Skeletal muscle tissue (tissue), 4 donors: ENCODE measurements around the gene PTPRT. TPM values are rescaled to one million over a fixed set of nuclear protein-coding genes. Genes with fewer than 3 reads are reported as not detected.

Experiments used
- H3K27ac ChIP-seq: one replicate; pipeline ENCODE4 v1.7.0; 2013; ENCODE audit warnings: mild to moderate bottlenecking, low read depth, low read length, inconsistent platforms
- H3K27me3 ChIP-seq, 3 donors: one replicate each; pipeline ENCODE4 v1.7.0; 2013; ENCODE audit warnings: low read length in 3 of 3; ENCODE audit not compliant: control insufficient read depth in 3 of 3, insufficient read depth in 3 of 3
- H3K36me3 ChIP-seq, 3 donors: one replicate each; pipeline ENCODE4 v1.7.0; 2013; ENCODE audit warnings: low read length in 3 of 3; ENCODE audit not compliant: control insufficient read depth in 3 of 3, insufficient read depth in 3 of 3
- H3K4me1 ChIP-seq, 3 donors: one replicate each; pipeline ENCODE4 v1.7.0; 2013; ENCODE audit warnings: low read length in 3 of 3, mild to moderate bottlenecking in 3 of 3; ENCODE audit not compliant: control insufficient read depth in 3 of 3, insufficient read depth in 3 of 3
- H3K4me3 ChIP-seq, 3 donors: one replicate each; pipeline ENCODE4 v1.7.0; 2013; ENCODE audit warnings: low read length in 3 of 3
- H3K9ac ChIP-seq, 3 donors: one replicate each; pipeline ENCODE4 v1.7.0; 2013; ENCODE audit warnings: low read length in 3 of 3, mild to moderate bottlenecking in 3 of 3, moderate library complexity in 2 of 3, low read depth in 1 of 3
- H3K9me3 ChIP-seq, 3 donors: one replicate each; pipeline ENCODE4 v1.7.0; 2013; ENCODE audit warnings: low read length in 3 of 3; ENCODE audit not compliant: control insufficient read depth in 3 of 3
- total RNA-seq: library from RNA; depleted of rRNA; stranded (reverse); fragments of >200 nt; gene quantifications from one replicate; pipeline ENCODE4 v1.2.3, GENCODE V29; 2014
- donor health status: Osteomylitis.

Gene PTPRT
- total RNA-seq, 1 donor from 2014 or later = 1.0 TPM

DNA sequence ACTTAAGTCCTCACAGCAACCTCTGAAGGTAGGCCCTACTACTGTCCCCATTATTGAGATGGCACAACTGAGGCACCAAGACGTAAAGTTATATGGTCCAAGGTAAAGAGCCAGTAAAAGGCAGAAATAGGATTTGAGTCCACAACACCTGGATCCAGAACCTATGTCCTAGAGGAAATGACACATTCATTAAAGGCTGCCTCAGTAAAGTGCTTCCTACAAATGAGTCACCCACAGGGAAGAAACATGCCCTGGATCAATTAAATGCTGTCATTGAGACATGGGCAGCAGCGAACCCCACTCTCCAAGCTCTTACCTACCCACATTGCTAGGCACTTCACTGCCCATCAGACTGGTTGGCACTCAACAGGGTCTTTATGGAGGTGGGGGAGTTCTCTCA, 600.9 kb downstream of the PTPRT start:
- Histone ChIP-seq H3K4me1 (no peaks in the 10 kb centered on the region), H3K9ac (no peak overlapping the region), H3K36me3 (no peaks in the 10 kb centered on the region), H3K27me3 (no peaks in the 10 kb centered on the region), H3K9me3 (no peaks in the 10 kb centered on the region), H3K27ac (no peak overlapping the region), H3K4me3 (no peak overlapping the region)

DNA sequence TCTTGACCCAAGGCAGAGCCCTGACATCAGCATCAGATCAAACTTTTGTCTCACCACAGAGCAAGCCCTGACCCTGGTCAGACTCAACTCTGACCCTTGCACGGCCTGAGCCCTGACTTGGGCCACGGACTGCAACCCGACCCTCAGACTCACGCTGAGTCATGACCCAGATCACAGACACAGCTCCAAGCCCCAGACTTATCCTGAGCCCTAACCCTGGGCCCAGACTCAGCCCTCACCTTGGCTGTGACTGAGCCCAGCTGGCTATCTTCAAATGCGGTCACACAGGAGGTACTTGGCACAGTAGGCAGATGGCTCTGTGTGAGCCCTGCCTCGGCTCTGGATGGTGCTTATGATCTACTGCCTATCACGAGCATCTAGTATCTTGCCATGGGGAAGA, 602.3 kb downstream of the PTPRT start:
- no peak overlapping the region for H3K9ac ChIP-seq
- no peaks in the 10 kb centered on the region for H3K9me3 ChIP-seq
- no peaks in the 10 kb centered on the region for H3K36me3 ChIP-seq
- H3K4me1 ChIP-seq = no peaks in the 10 kb centered on the region
- H3K4me3 ChIP-seq = no peak overlapping the region
- H3K27ac ChIP-seq = no peak overlapping the region
- H3K27me3 ChIP-seq = no peaks in the 10 kb centered on the region

- Histone ChIP-seq H3K27ac (no peak overlapping the region), H3K4me3 (no peak overlapping the region), H3K36me3 (no peaks in the 10 kb centered on the region), H3K9ac (no peak overlapping the region), H3K4me1 (no peaks in the 10 kb centered on the region), H3K27me3 (no peaks in the 10 kb centered on the region), H3K9me3 (no peaks in the 10 kb centered on the region)
Observed at GRCh38 chr20:42581311-42581710, 608.4 kb downstream of the PTPRT start.

DNA sequence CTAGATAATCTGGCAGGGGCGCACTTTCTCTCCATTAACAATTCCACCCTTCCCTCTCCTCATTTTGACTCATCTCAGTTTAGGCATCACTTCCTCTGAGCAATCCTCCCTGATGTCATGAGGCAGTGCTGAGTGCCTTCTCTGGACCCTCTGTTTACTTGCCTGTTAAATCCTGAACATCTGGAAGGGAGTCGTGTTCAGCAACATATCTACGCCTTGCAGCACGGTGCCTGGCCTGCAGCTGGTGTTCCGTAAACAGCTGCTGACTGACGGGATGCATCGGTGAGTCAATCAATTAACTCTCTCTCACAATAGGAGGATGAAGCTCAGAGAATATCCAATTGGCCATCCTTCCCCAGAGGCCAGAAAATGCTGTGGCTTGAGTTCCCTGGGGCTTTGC, 613.5 kb downstream of the PTPRT start:
- H3K9me3 ChIP-seq = peaks cover 2 to 6% (median 3%) of the 10 kb centered on the region in 3 donors
- no peak overlapping the region for H3K4me3 ChIP-seq
- no peak overlapping the region for H3K9ac ChIP-seq
- no peaks in the 10 kb centered on the region for H3K4me1 ChIP-seq
- H3K27me3 ChIP-seq = no peaks in the 10 kb centered on the region
- no peaks in the 10 kb centered on the region for H3K36me3 ChIP-seq
- H3K27ac ChIP-seq = no peak overlapping the region

DNA sequence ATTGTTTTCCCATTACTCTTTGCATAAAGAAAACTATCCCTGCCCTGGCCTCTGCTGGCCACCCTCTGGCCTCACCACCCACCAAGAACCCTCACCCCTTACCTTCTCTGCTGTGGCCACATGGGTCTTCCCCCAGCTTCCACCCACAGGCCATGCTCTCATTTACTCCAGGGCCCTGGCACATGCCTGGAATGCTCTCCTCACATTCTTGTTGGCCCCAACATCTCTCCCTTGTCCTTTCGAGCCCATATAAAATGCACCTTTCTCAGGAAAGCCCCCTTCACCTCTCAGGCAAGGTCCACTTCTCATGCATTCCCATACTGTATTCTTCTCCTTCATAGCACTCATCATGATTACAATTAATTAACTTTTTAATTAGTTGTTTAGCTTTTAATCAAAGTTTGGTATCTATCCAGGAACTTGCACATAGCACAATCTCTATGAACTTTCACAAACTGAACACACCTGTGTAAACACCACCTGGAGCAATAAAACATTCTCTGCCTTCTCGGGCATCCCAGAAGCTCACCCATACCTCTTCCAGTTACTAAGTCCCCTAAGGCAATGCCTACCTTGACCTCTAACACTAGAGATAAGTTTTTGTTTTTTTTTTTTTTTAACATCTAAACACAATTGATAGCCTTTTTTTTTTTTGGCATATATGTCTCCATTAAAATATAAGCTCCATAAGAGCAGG, 617.2 kb downstream of the PTPRT start:
- Histone ChIP-seq H3K4me1 (no peaks in the 10 kb centered on the region), H3K27ac (no peak overlapping the region), H3K36me3 (no peaks in the 10 kb centered on the region), H3K9ac (no peak overlapping the region), H3K27me3 (no peaks in the 10 kb centered on the region), H3K9me3 (peaks cover 4 to 6% (median 5%) of the 10 kb centered on the region in 3 donors), H3K4me3 (no peak overlapping the region)

GRCh38 chr20:42567409-42567808, 622.3 kb downstream of the PTPRT start:
- H3K9ac ChIP-seq = no peak overlapping the region
- H3K9me3 ChIP-seq = peaks cover 4 to 5% (median 5%) of the 10 kb centered on the region in 3 donors
- no peak overlapping the region for H3K27ac ChIP-seq
- no peak overlapping the region for H3K4me3 ChIP-seq
- H3K27me3 ChIP-seq = no peaks in the 10 kb centered on the region
- H3K4me1 ChIP-seq = no peaks in the 10 kb centered on the region
- no peaks in the 10 kb centered on the region for H3K36me3 ChIP-seq

- no peaks in the 10 kb centered on the region for H3K27me3 ChIP-seq
- no peaks in the 10 kb centered on the region for H3K4me1 ChIP-seq
- no peak overlapping the region for H3K4me3 ChIP-seq
- H3K9me3 ChIP-seq = peaks cover 0 to 2% (median 0%) of the 10 kb centered on the region in 3 donors
- no peaks in the 10 kb centered on the region for H3K36me3 ChIP-seq
- H3K27ac ChIP-seq = no peak overlapping the region
- no peak overlapping the region for H3K9ac ChIP-seq
Observed at GRCh38 chr20:42565235-42565995, 624.3 kb downstream of the PTPRT start.

- Histone ChIP-seq H3K27me3 (no peaks in the 10 kb centered on the region), H3K4me1 (no peaks in the 10 kb centered on the region), H3K36me3 (no peaks in the 10 kb centered on the region), H3K9me3 (no peaks in the 10 kb centered on the region), H3K27ac (no peak overlapping the region), H3K9ac (no peak overlapping the region), H3K4me3 (no peak overlapping the region)
Observed at GRCh38 chr20:42559665-42560064, 630.0 kb downstream of the PTPRT start.

GRCh38 chr20:42556575-42556974, 633.1 kb downstream of the PTPRT start:
- H3K36me3 ChIP-seq = no peaks in the 10 kb centered on the region
- no peak overlapping the region for H3K9ac ChIP-seq
- no peak overlapping the region for H3K27ac ChIP-seq
- H3K27me3 ChIP-seq = no peaks in the 10 kb centered on the region
- H3K4me1 ChIP-seq = no peaks in the 10 kb centered on the region
- no peaks in the 10 kb centered on the region for H3K9me3 ChIP-seq
- no peak overlapping the region for H3K4me3 ChIP-seq

GRCh38 chr20:42553374-42553773, 636.3 kb downstream of the PTPRT start:
- Histone ChIP-seq H3K4me3 (no peak overlapping the region), H3K27me3 (no peaks in the 10 kb centered on the region), H3K9ac (no peak overlapping the region), H3K4me1 (no peaks in the 10 kb centered on the region), H3K27ac (no peak overlapping the region), H3K36me3 (no peaks in the 10 kb centered on the region), H3K9me3 (no peaks in the 10 kb centered on the region)
